ENCODE results near the gene FAR2.
A peak's percentile ranks its signal among the peaks of the same experiment; 100 is the strongest.

The FAR2 gene

GRCh38 chr12:29310899-29311298 lies 161.8 kb downstream of the FAR2 start:
- TF ChIP-seq TEAD4 (IDR thresholded peaks at IDR 0.05) (no peak), CEBPB (IDR thresholded peaks at IDR 0.05) (no peak), REST (IDR thresholded peaks at IDR 0.05; ENCODE audit: low read depth) (no peak), NFIC (IDR thresholded peaks at IDR 0.05) (no peak), EP300 (IDR thresholded peaks at IDR 0.05; ENCODE audit: borderline replicate concordance) (no peak), RAD21 (IDR thresholded peaks at IDR 0.05; ENCODE audit: low read depth) (no peak), ZBTB7A (IDR thresholded peaks at IDR 0.05; ENCODE audit: low read depth) (no peak)

DNA sequence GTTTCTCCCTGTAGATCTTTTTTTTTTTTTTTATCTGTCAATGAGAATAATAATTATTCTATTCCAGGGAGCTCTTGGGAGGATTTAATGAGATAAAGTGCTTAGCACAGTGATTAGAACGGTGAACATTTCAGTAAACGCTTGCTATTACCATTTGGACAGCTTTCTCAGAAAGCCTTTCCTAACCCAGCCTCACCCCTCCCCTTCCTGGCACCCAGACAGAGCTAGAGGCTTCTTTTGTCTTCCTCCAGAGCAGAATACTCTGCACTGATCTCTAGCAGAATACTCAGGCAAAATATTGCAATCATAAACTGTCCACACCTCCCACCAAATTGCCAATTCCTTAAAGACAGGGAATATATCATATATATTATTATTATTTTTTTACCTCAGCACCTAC lies 165.3 kb downstream of the FAR2 start:
- TF ChIP-seq TEAD4 (IDR thresholded peaks at IDR 0.05) (no peak), FOXM1 (IDR thresholded peaks at IDR 0.05; ENCODE audit: borderline replicate concordance, low read depth) (no peak), ZBTB7A (IDR thresholded peaks at IDR 0.05; ENCODE audit: low read depth) (no peak), NFIC (IDR thresholded peaks at IDR 0.05) (no peak), CREB1 (IDR thresholded peaks at IDR 0.05; ENCODE audit: low read depth) (no peak), TCF12 (IDR thresholded peaks at IDR 0.05; ENCODE audit: low read depth) (no peak), MAX (IDR thresholded peaks at IDR 0.05) (no peak), TAF1 (IDR thresholded peaks at IDR 0.05; ENCODE audit: low read depth) (no peak), USF1 (IDR thresholded peaks at IDR 0.05) (no peak), CEBPB (IDR thresholded peaks at IDR 0.05) (no peak), EP300 (IDR thresholded peaks at IDR 0.05; ENCODE audit: borderline replicate concordance) (no peak), YY1 (IDR thresholded peaks at IDR 0.05; ENCODE audit: low read depth) (no peak), EGR1 (IDR thresholded peaks at IDR 0.05) (no peak), REST (IDR thresholded peaks at IDR 0.05; ENCODE audit: low read depth) (no peak), RAD21 (IDR thresholded peaks at IDR 0.05; ENCODE audit: low read depth) (no peak)

DNA sequence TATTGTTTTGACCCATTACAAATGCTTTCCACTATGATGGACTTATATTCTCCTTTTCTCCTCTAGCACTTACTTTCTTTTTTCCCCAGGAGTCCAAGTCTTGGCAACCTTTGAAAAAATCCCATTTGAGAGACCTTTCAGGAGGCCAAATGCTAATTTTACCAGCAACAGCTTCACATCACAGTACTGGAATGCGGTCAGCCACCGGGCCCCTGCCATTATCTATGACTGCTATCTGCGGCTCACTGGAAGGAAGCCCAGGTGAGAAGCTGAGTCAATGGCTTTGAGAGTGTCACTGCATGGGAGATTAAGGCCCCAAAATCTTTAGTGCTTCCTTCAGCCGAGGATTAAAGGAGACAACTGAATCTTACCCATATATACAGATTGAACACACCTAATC lies 167.7 kb downstream of the FAR2 start:
- TF ChIP-seq CEBPB (IDR thresholded peaks at IDR 0.05) = no peak
- TF ChIP-seq EGR1 (IDR thresholded peaks at IDR 0.05) = no peak
- TF ChIP-seq TAF1 (IDR thresholded peaks at IDR 0.05; ENCODE audit: low read depth) = no peak
- TF ChIP-seq YY1 (IDR thresholded peaks at IDR 0.05; ENCODE audit: low read depth) = no peak
- TF ChIP-seq EP300 (IDR thresholded peaks at IDR 0.05; ENCODE audit: borderline replicate concordance) = no peak
- no peak for TF ChIP-seq CREB1 (IDR thresholded peaks at IDR 0.05; ENCODE audit: low read depth)
- TF ChIP-seq REST (IDR thresholded peaks at IDR 0.05; ENCODE audit: low read depth) = no peak
- no peak for TF ChIP-seq RAD21 (IDR thresholded peaks at IDR 0.05; ENCODE audit: low read depth)
- TF ChIP-seq FOXM1 (IDR thresholded peaks at IDR 0.05; ENCODE audit: borderline replicate concordance, low read depth) = no peak
- no peak for TF ChIP-seq USF1 (IDR thresholded peaks at IDR 0.05)
- TF ChIP-seq TEAD4 (IDR thresholded peaks at IDR 0.05) = no peak
- TF ChIP-seq NFIC (IDR thresholded peaks at IDR 0.05) = no peak
- no peak for TF ChIP-seq MAX (IDR thresholded peaks at IDR 0.05)
- TF ChIP-seq TCF12 (IDR thresholded peaks at IDR 0.05; ENCODE audit: low read depth) = no peak
- TF ChIP-seq ZBTB7A (IDR thresholded peaks at IDR 0.05; ENCODE audit: low read depth) = no peak

DNA sequence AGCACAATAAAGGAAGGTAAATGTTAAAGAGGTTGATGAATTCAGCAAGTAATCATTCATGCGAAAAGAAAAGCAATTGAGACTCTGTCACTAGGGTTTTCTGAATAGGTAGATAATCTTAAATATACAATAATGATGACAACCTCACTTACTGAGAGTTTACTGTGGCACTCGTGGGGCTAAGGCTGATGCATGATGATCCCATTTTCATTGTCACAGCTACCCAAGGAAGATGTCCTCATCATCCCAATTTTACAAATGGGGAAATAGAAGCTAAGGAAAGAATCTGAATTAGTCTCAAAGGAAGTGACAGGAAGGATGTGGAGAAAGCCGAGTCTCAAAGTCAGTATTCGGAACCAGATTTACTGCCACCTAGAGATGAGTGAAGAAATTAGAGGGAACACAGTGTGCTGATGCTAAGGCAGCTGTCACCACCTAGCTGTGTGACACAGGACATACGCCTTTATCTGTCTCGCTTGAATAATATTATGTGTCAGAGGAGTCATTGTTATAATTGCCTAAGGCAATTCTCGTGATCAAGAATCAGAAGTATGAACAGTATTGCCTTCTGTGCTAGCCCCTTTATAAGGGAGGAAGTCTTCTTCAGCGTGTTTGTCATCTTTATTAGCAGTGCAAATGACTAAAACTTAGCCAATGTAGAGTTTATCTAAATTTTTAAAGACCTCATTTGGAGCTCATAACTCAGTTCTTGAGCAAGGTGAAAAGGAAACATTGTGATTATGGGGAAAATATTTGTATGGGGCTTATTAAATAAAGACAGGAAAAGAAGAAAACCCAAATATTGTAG lies 168.7 kb downstream of the FAR2 start:
- no peak for TF ChIP-seq ZBTB7A (IDR thresholded peaks at IDR 0.05; ENCODE audit: low read depth)
- peak; percentile 78 for TF ChIP-seq RAD21 (IDR thresholded peaks at IDR 0.05; ENCODE audit: low read depth)
